WERI-Rb-1 (cell line): ENCODE measurements around the gene VASN.
A peak's percentile ranks its signal among the peaks of the same experiment; 100 is the strongest.

ENCODE experiments used
- DNase-seq: peaks from one replicate; pipeline ENCODE4 v3.0.0-alpha.2; 2020
- H3K27ac ChIP-seq: fragments of 250-450 bp; sonication (Bioruptor Pico); 2 replicates; pipeline ENCODE4 v1.5.1; 2020; ENCODE audit warnings: mild to moderate bottlenecking, moderate library complexity
- H3K27me3 ChIP-seq: fragments of 250-450 bp; sonication (Bioruptor Pico); 2 replicates; pipeline ENCODE4 v1.5.1; 2021; ENCODE audit warnings: mild to moderate bottlenecking, low read depth, moderate library complexity; ENCODE audit not compliant: insufficient read depth, severe bottlenecking
- H3K36me3 ChIP-seq: fragments of 250-450 bp; sonication (Bioruptor Pico); 2 replicates; pipeline ENCODE4 v1.5.1; 2020; ENCODE audit warnings: mild to moderate bottlenecking, moderate library complexity
- H3K4me3 ChIP-seq: 2 replicates; pipeline ENCODE4 v1.5.1; 2011; ENCODE audit warnings: low read depth, mild to moderate bottlenecking, control low read depth, low read length
- H3K9me3 ChIP-seq: fragments of 250-450 bp; sonication (Bioruptor Pico); 2 replicates; pipeline ENCODE4 v1.5.1; 2021; ENCODE audit warnings: mild to moderate bottlenecking, moderate library complexity; ENCODE audit not compliant: severe bottlenecking
- TF ChIP-seq, protein P1 (sequence below): IDR thresholded peaks from 2 replicates; pipeline ENCODE4 v1.5.1; 2011; ENCODE audit warnings: low read depth, mild to moderate bottlenecking, control low read depth, inconsistent platforms, low read length

Gene VASN

DNA sequence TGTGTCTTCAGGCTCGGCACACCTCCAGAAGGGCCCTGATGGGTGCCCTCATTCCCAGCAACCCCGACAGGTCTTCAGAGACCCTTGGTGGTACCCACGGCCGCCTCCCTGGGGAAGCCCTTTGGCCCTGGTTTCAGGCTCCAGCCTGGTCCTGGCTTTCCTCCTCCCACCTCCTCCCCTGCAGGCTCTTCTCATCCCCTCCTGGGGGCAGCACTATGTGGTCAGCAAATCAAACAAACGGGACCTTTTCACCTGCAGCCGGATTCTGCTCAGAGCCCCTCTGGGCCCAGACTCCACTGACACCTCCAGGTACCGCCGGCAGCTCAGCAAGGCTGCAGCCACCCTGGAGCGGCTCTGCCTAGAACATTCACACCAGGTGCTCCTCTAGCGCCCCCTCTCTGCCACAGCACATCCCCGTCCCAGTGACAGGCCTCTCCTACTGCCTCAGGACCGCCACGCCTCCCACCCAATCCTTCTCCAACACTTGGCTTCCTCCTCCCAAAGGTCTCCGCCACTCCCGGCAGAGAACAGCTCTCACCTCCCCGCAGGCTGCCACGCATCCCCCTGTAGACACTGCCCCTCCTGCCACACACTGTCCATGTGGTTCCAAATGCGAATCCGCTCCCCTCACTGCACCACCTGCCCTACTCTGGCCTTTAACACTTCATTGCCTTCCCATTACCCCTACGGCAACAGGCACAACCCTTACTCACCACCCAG is 32.8 kb downstream of the VASN start:
- TF ChIP-seq, protein P1, sequence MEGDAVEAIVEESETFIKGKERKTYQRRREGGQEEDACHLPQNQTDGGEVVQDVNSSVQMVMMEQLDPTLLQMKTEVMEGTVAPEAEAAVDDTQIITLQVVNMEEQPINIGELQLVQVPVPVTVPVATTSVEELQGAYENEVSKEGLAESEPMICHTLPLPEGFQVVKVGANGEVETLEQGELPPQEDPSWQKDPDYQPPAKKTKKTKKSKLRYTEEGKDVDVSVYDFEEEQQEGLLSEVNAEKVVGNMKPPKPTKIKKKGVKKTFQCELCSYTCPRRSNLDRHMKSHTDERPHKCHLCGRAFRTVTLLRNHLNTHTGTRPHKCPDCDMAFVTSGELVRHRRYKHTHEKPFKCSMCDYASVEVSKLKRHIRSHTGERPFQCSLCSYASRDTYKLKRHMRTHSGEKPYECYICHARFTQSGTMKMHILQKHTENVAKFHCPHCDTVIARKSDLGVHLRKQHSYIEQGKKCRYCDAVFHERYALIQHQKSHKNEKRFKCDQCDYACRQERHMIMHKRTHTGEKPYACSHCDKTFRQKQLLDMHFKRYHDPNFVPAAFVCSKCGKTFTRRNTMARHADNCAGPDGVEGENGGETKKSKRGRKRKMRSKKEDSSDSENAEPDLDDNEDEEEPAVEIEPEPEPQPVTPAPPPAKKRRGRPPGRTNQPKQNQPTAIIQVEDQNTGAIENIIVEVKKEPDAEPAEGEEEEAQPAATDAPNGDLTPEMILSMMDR, result peak; percentile 87
- DNase-seq, result peak; percentile 82
- Histone ChIP-seq H3K9me3 (no peaks in the 10 kb centered on the region), H3K27ac (no peak overlapping the region), H3K4me3 (no peak overlapping the region), H3K27me3 (no peaks in the 10 kb centered on the region), H3K36me3 (no peaks in the 10 kb centered on the region; the same call in 1 of the 2 replicates)

DNA sequence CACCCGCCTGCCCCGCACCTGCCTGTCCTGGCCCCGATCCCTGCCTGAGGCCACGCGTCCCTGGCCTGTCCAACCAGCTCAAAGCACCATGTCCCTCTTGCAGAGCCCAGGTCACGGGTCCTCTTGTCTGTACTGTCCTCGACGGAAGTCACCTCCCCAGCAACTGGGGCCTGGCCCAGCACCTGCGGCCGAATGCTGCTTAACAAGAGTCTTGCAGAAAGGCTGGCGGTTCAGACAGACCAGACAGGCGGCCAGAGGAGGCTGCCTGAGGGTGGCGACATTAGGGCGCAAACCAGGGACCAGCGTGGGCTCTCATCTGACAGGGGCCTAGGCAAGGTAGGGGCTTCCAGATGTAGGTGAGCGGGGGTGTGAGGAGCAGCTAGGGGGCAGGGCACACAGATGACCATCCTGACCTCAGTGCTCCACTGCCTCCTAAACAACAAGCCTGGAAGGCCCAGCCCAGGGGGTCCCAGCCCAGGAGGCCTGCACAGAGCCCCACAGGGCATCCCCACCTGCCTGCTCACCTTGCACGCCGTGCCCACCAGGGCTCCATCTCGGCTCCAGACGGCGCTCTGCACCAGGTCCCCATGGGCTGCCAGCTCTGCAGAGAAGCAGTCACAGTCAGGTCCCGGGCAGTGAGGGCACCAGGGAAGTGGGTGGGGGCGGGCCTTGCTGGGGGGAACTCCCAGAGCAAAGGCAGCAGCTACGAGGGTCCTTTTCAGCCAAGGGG is 33.5 kb downstream of the VASN start:
- H3K27ac ChIP-seq, result no peak overlapping the region
- no peaks in the 10 kb centered on the region for H3K27me3 ChIP-seq
- TF ChIP-seq, protein P1, result no peak
- no peaks in the 10 kb centered on the region for H3K9me3 ChIP-seq
- no peaks in the 10 kb centered on the region; the same call in 1 of the 2 replicates for H3K36me3 ChIP-seq
- H3K4me3 ChIP-seq, result no peak overlapping the region
- DNase-seq, result no peak

DNA sequence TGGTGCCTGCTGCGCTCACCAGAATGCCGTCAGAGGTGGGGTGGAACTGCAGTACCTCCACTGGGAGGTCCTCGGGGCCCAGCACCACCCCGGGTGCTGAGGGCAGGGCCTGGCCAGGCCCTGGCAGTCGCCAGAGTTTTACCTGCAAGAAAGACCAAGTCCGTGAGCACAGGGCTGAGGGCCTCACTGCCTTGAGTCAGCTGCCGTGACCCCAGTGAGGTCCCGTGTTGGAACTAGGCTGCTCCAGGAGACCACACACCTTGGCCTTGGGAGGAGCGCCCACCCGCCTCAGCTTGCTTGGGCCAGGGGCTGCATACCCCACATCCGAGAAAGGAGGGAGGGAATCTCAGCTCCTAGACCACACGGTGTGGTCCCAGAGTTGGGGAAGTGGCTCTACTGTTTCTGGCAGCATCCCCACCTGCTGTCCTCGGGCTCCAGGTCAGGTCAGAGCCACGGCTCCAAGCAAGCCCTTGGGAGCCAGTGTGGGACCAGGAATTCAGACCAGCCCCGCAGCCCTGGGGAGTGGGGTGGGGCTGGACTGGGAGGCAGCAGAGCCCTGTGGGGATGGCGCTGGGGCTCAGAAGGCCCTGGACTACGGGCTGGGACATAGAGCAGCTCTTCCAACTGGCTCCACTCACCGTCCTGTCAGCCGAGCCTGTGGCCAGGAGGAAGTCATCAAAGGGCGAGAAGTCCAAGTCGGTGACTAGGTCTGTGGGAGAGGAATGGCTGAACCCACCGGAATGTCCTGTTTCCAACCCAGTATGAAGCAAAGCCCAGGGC is 36.1 kb downstream of the VASN start:
- H3K27ac ChIP-seq, result no peak overlapping the region

DNA sequence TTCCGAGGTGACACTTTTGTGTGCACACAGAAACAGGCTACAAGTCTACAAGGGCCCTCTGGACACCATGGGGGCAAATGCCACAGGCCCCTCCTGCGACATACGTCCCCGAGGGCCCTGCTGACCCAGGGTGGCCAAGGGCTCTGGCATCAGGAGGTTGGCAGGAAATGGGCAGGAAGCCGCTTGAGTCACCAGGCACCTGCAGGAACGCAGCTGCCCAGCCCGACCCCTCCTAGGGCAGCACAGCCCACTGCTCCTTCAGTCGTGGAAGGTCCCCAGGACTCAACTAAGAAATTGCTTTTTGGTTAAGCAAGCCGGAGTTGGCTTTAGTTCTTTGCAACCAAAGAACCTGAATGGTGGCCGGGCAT is 36.7 kb downstream of the VASN start:
- Histone ChIP-seq H3K9me3 (no peaks in the 10 kb centered on the region), H3K27ac (no peak overlapping the region), H3K4me3 (no peak overlapping the region), H3K27me3 (no peaks in the 10 kb centered on the region), H3K36me3 (peaks cover 2% of the 10 kb centered on the region)
- TF ChIP-seq, protein P1, result no peak
- no peak for DNase-seq

More for the DNA sequence above, 36.1 kb downstream of the VASN start:
- no peaks in the 10 kb centered on the region for H3K9me3 ChIP-seq
- TF ChIP-seq, protein P1, result no peak
- no peak overlapping the region for H3K4me3 ChIP-seq
- DNase-seq, result no peak
- peaks cover under 1% of the 10 kb centered on the region for H3K36me3 ChIP-seq
- H3K27me3 ChIP-seq, result no peaks in the 10 kb centered on the region

DNA sequence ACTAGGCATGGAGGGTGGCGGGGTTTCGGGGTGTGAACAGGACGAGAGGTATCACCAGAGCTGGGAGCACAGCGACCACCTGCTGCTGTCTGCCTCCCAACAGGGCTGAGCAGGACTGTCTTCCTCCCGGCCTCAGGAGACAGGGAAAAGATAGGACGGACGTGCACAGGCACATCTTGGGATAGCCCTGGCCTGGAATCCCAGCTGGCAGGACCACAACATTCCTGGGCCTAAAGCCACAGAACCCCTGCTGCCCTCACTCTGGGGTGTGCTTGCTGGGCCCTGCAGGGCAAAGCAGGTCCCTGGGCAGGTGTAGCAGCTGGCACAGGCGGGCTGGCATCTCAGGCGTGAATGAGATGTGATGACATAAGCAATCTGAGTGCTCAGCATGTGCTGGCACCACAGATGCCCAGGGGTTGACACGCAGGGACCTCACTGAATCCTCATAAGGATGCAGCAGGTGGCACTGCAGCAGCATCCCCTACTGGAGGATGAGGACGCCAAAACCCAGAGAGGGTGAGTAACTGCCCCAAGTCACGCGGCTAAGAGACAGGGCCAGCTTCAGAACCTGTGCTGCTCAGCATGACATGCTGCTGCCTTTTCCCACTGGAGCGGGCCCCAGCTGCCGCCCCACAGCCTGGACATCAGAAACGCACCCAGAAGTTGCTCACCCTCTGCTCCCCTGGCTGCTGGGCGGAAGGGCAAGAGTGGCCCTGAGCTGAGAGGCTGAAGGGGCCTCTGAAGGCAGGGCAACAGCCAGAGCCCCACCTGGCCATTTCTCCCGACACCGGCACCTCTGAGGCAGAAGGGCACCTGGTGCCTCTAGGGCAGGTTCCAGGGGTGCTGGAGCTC is 37.7 kb downstream of the VASN start:
- Histone ChIP-seq H3K27ac (no peak overlapping the region), H3K4me3 (no peak overlapping the region), H3K36me3 (peaks cover 2% of the 10 kb centered on the region), H3K9me3 (no peaks in the 10 kb centered on the region), H3K27me3 (no peaks in the 10 kb centered on the region)
- DNase-seq, result no peak
- TF ChIP-seq, protein P1, result peak; percentile 37
